Measurements from ENCODE around the gene SAPCD2. TPM values are rescaled to one million over a fixed set of nuclear protein-coding genes. Genes with fewer than 3 reads are reported as not detected.
"Not testable (repeated sequence)": the region's sequence is repeated elsewhere in the genome, so short reads cannot be mapped to it uniquely, and the experiment has no call there.

SAPCD2 gene
- total RNA-seq = 10 to 100 TPM; 19.2 to 57.8 TPM

GRCh38 chr9:137070201-137070905 is at the start of gene SAPCD2:
TSS of gene SAPCD2 (minus strand) at chr9:137070557. CDS start at chr9:137070460, 97 bp downstream.
- peak within 1 kb of the TSS; percentile 54 to 71 for H3K9ac ChIP-seq (ENCODE audit: low read depth in 2 of 2, low read length in 2 of 2)
- TF ChIP-seq CTCF (IDR thresholded peaks at IDR 0.05) = no peak
- H3K27ac ChIP-seq = peak within 1 kb of the TSS; percentile 42
- H3K27me3 ChIP-seq = no peaks in the 10 kb centered on the region
- peak; percentile 89 for DNase-seq
- peak within 1 kb of the TSS; percentile 41 for H3K4me3 ChIP-seq
- H3K9me3 ChIP-seq = no peaks in the 10 kb centered on the region
- H3K4me1 ChIP-seq = peaks cover 20% of the 10 kb centered on the region
- intact Hi-C loops (cut with DNase I) = no loop called here
- H3K36me3 ChIP-seq = no peaks in the 10 kb centered on the region

- H3K4me1 ChIP-seq; DNase-seq; H3K27ac ChIP-seq; H3K27me3 ChIP-seq; H3K9me3 ChIP-seq; intact Hi-C loops (cut with DNase I); H3K36me3 ChIP-seq; H3K9ac ChIP-seq (ENCODE audit: low read depth in 2 of 2, low read length in 2 of 2); H3K4me3 ChIP-seq: not testable (repeated sequence)
Measured at GRCh38 chr9:137118092-137118603, 47.8 kb upstream of the SAPCD2 start.

GRCh38 chr9:137117269-137117731 is 46.9 kb upstream of the SAPCD2 start:
- H3K36me3 ChIP-seq = no peaks in the 10 kb centered on the region
- no peak for DNase-seq
- no peaks in the 10 kb centered on the region for H3K9me3 ChIP-seq
- H3K4me1 ChIP-seq = no peaks in the 10 kb centered on the region
- no peak overlapping the region for H3K27ac ChIP-seq
- intact Hi-C loops (cut with DNase I) = no loop called here
- H3K4me3 ChIP-seq = no peak overlapping the region
- TF ChIP-seq CTCF (IDR thresholded peaks at IDR 0.05) = no peak
- peaks cover 4% of the 10 kb centered on the region for H3K27me3 ChIP-seq
- H3K9ac ChIP-seq (ENCODE audit: low read depth in 2 of 2, low read length in 2 of 2) = peak overlapping the region in 1 of 2 donors; percentile 12

- TF ChIP-seq CTCF (IDR thresholded peaks at IDR 0.05) = no peak
- Histone ChIP-seq H3K27me3 (peaks cover 4% of the 10 kb centered on the region), H3K4me3 (no peak overlapping the region), H3K9ac (ENCODE audit: low read depth in 2 of 2, low read length in 2 of 2) (no peak overlapping the region), H3K4me1 (no peaks in the 10 kb centered on the region), H3K36me3 (no peaks in the 10 kb centered on the region), H3K9me3 (no peaks in the 10 kb centered on the region), H3K27ac (no peak overlapping the region)
- no peak for DNase-seq
- intact Hi-C loops (cut with DNase I) = no loop called here
Measured at GRCh38 chr9:137116728-137117127, 46.4 kb upstream of the SAPCD2 start.

- no peak overlapping the region for H3K27ac ChIP-seq
- DNase-seq = no peak
- no peaks in the 10 kb centered on the region for H3K4me1 ChIP-seq
- no peak overlapping the region for H3K9ac ChIP-seq (ENCODE audit: low read depth in 2 of 2, low read length in 2 of 2)
- peaks cover 4% of the 10 kb centered on the region for H3K27me3 ChIP-seq
- H3K36me3 ChIP-seq = no peaks in the 10 kb centered on the region
- no peaks in the 10 kb centered on the region for H3K9me3 ChIP-seq
- intact Hi-C loops (cut with DNase I) = no loop called here
- no peak overlapping the region for H3K4me3 ChIP-seq
- no peak for TF ChIP-seq CTCF (IDR thresholded peaks at IDR 0.05)
Measured at GRCh38 chr9:137116027-137116507, 45.7 kb upstream of the SAPCD2 start.

Measured in colonic mucosa (tissue), 4 donors.